AG20443 (cell line): ENCODE measurements around the gene SPATA6.
"Not testable (repeated sequence)": the region's sequence is repeated elsewhere in the genome, so short reads cannot be mapped to it uniquely, and the experiment has no call there.

Experiments used
- DNase-seq: peaks from one replicate; pipeline ENCODE4 v3.0.0; 2012; ENCODE audit warnings: low spot score, mixed read lengths

SPATA6 gene

DNA sequence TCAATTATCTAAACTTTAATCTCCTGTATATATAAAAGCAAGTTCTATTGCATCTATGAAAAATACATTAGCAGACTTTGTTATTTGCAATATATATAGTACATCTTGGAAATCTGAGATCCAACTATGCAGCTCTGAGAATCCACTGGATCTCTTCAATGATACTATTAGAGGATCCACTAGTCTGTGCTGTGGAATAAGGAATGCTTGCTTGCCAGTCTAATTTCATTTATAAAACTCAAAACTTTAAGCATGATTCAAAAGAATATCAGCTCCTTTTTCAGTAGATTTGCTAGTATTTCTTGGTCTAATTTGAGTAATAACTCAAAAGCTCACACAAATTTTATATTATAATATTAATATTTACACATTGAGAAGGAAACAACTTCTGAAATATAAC lies 115.1 kb downstream of the SPATA6 start:
- DNase-seq = no peak

GRCh38 chr1:48344373-48344772 lies 127.6 kb downstream of the SPATA6 start:
- no peak for DNase-seq

DNA sequence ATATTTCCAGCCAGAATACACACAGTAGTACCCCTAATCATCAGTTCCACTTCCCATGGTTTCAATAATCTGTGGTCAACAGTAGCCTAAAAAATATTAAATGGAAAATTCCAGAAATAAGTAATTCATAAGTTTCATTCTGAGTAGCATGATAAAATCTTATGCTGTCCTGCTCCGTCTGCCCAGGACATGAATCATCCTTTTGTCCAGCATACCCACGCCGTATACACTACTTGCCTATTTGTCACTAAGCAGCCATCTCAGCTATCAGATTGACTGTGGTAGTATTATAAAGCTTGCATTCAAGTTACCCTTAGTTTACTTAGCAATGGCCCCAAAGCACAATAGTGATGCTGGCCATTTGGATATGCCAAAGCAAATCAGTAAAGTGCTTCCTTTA lies 130.8 kb downstream of the SPATA6 start:
- DNase-seq = no peak

DNA sequence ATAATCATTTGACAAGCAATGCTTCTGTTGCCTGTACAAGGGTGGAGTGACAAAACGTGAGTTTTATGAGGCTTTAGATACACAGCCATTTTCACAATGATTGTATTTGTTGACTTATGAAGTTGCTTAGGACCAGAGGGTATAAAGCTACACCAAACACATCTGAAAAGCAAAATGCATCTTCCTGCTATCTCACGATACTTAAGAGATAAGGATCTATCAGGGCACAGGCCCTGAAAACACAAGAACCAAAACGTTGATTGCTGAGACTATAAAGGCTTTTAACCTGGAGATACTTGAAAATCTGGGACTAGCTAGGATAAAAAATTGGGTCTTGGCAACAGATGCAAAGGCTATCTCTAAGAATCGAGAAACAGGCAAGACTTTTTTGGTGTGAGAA lies 133.7 kb downstream of the SPATA6 start:
- DNase-seq = no peak

GRCh38 chr1:48333316-48333715 lies 138.7 kb downstream of the SPATA6 start:
- DNase-seq = no peak

DNA sequence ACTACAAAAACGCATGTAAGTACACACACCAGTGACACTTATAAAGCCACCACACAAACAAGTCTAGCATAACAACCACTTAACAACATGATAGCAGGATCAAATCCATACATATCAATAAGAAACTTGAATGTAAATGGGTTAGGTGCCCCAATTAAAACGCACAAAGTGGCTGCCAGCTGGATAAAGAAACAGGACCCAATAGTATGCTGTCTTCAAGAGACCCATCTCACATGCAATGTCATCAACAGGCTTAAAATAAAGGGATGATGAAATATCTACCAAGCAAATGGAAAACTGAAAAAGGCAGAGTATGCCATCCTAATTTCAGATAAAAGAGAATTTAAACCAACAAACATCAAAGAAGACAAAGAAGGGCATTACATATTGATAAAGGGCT lies 139.9 kb downstream of the SPATA6 start:
- no peak for DNase-seq

GRCh38 chr1:48329905-48330304 lies 142.1 kb downstream of the SPATA6 start:
- DNase-seq = no peak

DNA sequence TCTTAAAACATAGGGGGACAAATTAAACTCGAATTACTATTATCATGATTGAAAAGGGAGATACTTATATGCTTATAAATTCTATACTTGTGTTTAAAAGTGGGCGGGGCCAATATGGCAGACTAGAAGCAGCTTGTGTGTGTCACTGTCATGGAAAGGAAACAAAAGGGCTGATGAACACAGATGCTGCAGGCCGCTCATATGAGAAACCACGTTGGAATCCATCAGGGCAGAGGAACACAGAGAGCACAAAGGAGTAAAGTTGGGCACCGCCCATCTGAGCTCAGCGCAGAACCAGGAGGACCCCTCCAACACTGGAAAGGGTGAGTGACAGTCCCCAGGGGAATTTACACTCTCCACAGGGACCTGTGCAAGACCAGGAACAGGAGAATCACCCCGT lies 142.5 kb downstream of the SPATA6 start:
- DNase-seq = no peak

- not testable (repeated sequence) for DNase-seq
Observed at GRCh38 chr1:48311829-48312228, 160.2 kb downstream of the SPATA6 start.

DNA sequence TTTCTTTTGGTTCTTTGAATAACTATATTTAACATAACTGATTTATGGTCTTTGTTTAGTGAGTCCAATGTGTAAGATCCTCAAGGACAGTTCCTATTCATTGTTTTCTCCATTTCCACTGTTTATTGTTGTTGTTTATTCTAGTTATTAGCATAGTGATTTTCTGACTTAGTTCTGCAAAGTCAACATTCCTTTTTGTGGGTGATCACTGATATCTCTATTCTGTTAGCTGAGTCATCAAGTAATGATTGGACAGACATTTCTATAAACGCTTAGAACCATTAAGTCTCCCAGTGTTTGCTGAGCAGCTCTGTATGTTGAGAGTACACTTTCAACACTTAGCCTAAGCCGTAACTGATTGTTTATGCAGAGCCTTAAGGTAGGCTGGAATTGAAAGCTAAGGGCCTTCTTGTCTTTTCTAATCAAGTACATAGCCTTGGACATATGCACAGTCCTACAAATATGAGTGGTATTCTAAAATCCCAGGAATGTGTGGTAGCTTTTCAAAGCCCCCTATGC lies 162.4 kb downstream of the SPATA6 start:
- DNase-seq = no peak

- no peak for DNase-seq
Observed at GRCh38 chr1:48302652-48303051, 169.4 kb downstream of the SPATA6 start.

DNA sequence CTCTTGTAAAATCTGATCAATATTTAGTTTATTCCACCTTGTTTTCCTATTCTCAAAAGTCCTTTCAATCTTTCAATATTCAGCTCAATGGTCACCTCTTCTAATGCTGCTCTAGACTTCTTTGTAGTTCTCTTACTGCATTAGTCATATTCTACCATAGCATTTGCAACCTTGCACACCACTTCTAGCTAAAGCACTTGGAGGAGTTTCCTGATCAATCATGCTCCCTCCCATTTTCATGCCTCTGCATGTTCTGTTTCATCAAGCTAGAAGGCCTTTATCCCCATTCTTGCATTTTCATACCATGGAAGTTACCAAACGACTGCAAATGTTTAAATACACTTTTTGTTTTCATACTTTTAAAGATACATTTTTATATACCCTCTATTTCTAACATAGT lies 177.3 kb downstream of the SPATA6 start:
- no peak for DNase-seq

DNA sequence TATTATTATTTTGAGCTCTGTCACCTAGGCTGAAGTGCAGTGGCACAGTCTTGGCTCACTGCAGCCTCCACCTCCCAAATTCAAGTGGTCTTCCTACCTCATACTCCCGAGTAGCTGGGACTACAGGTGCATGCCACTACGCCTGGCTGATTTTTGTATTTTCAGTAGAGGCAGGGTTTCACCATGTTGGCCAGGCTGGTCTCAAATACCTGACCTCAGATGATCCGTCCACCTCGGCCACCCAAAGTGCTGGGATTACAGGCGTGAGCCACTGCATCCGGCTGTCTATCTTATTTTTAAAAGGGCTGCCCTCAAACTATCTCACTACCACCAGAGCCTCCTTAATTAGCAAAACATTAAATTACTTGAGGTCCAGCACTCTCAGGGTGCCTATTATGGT lies 177.9 kb downstream of the SPATA6 start:
- not testable (repeated sequence) for DNase-seq

DNA sequence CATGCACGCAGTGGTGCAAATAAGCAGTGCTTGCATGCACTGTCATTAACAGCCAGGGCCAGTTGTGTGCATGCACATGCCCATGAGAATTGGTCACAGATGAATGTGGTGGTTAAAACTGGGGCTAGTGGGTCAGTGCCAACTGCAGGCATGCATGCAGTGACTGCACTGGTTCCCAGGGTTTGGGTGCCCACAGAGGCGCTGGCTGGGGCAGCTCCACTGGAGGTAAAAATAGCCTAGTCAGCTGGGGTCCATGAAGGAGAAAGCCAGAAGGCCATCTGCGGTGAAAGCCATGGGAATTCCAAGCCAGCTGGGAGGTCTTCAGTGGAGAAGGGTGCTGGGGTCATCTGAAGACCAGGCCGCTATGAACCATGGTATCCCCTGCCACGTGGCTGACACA lies 179.3 kb downstream of the SPATA6 start:
- no peak for DNase-seq

GRCh38 chr1:48291421-48291820 lies 180.6 kb downstream of the SPATA6 start:
- no peak for DNase-seq

GRCh38 chr1:48285525-48285924 lies 186.5 kb downstream of the SPATA6 start:
- DNase-seq = no peak

GRCh38 chr1:48284696-48285420 lies 187.1 kb downstream of the SPATA6 start:
- not testable (repeated sequence) for DNase-seq

GRCh38 chr1:48282329-48282728 lies 189.7 kb downstream of the SPATA6 start:
- not testable (repeated sequence) for DNase-seq

DNA sequence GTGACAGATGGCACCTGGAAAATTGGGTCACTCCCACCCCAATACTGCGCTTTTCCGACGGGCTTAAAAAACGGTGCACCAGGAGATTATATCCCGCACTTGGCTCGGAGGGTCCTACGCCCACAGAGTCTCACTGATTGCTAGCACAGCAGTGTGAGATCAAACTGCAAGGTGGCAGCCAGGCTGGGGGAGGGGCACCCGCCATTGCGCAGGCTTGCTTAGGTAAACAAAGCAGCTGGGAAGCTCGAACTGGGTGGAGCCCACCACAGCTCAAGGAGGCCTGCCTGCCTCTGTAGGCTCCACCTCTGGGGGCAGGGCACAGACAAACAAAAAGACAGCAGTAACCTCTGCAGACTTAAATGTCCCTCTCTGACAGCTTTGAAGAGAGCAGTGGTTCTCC lies 194.6 kb downstream of the SPATA6 start:
- not testable (repeated sequence) for DNase-seq

GRCh38 chr1:48266576-48266975 lies 205.4 kb downstream of the SPATA6 start:
- no peak for DNase-seq

DNA sequence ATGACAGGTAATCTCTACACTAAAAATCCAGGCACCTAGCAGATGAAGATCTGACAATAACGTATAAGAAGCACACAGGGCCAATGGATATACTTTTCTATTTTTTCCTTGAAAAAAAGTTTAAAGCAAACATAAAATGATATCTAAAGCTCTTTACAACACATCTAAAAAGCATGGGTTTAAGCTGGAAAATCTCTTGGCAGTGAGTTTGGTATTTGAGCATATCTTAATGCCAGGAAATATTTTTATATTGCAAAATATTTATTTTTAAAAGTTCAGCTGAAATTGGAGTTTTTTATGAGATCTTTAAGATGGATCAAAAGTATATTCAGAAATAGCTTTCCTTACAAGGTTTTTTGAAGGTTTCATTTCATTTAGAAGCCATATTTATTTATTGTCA lies 209.0 kb downstream of the SPATA6 start:
- DNase-seq = no peak

DNA sequence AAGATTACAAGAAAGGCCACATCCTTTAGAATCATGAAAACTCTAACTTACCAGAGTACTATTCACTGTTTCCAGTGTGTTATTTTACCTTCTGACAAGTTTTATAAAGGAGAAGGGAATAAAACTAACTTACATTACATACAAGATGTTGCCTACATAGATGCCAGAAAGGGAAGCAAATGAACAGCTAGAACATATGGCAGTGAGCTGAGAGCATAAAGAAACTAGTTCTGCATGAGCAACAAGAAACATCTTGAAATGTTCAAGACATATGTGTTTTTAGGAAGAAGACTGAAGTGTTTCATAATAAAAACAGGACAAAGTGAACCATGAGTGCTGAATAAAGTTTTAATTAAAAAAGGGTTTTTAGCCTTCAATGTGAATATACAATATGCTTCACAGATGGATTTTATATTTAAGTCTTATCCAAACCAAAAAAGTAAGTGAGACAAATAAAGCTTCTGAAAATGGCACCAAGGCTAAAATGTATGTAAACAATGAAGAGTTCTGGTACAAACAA lies 210.1 kb downstream of the SPATA6 start:
- no peak for DNase-seq

DNA sequence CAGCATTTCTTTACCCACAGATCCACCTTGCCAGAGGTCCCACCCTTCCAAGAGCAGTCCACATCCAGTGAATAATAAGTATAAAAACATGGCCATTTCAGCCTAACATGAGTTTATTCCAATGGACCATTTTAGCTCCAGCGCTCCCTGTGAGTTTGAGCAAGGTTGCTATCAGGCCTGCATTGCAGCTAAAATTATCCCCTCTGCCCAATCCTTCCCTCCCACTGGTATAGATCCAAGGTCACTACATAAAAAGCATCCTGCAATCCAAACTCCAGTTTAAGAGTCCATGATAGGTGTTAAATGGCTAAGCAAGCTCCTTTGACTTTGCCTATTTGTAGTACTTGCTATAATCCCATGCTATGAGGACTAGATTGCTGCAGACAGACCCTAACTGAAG lies 213.9 kb downstream of the SPATA6 start:
- no peak for DNase-seq

- DNase-seq = no peak
Observed at GRCh38 chr1:48254254-48254653, 217.8 kb downstream of the SPATA6 start.
